OCI-LY7 (cell line): ENCODE data around the gene CIAO2B. TPM values are rescaled to one million over a fixed set of nuclear protein-coding genes. Genes with fewer than 3 reads are reported as not detected.
"Not testable (repeated sequence)": the region's sequence is repeated elsewhere in the genome, so short reads cannot be mapped to it uniquely, and the experiment has no call there.

Experiments
- BruUV-seq: library from RNA; stranded (reverse); fragments of 400-500 nt; replicated peaks from 2 replicates; lab custom pipeline; 2021; lab: Mats Ljungman, UMichigan
- CTCF ChIA-PET: fragments of 300-600 bp; sonication (Branson Sonifier 250); formaldehyde crosslinking; loops from one replicate; lab custom pipeline; 2022; ENCODE audit warnings: antibody characterized with exemption; ENCODE audit not compliant: unreplicated experiment; lab: Charles Lee
- POLR2A ChIA-PET: fragments of 300-600 bp; sonication (Branson Sonifier 250); formaldehyde crosslinking; loops from one replicate; lab custom pipeline; 2022; ENCODE audit warnings: antibody characterized with exemption; lab: Charles Lee
- DNase-seq: peaks from one replicate; pipeline ENCODE4 v3.0.0-alpha.2; 2015; ENCODE audit warnings: low spot score
- H2AFZ ChIP-seq: fragments of 200-600 bp; sonication (generic), shearing (Covaris generic); 2 replicates; pipeline ENCODE4 v1.6.1; 2014; ENCODE audit warnings: mild to moderate bottlenecking, antibody characterized with exemption, low read length, moderate library complexity
- H3K27ac ChIP-seq: fragments of 200-600 bp; sonication (generic); 2 replicates; pipeline ENCODE4 v1.5.1; 2014; ENCODE audit warnings: mixed run types, low read depth, mild to moderate bottlenecking, moderate library complexity, low read length, inconsistent platforms; ENCODE audit not compliant: poor library complexity, severe bottlenecking
- H3K36me3 ChIP-seq: fragments of 200-600 bp; sonication (generic); 2 replicates; pipeline ENCODE4 v1.6.1; 2014; ENCODE audit warnings: mild to moderate bottlenecking, antibody characterized with exemption, low read length, moderate library complexity, mixed read lengths; ENCODE audit not compliant: insufficient read depth
- H3K4me1 ChIP-seq: fragments of 200-600 bp; sonication (generic); 2 replicates; pipeline ENCODE4 v1.5.1; 2014; ENCODE audit warnings: mild to moderate bottlenecking, low read length; ENCODE audit not compliant: insufficient read depth, poor library complexity, severe bottlenecking
- H3K4me2 ChIP-seq: fragments of 200-600 bp; sonication (generic); 2 replicates; pipeline ENCODE4 v1.6.1; 2014; ENCODE audit warnings: mild to moderate bottlenecking, low read length
- H3K4me3 ChIP-seq: fragments of 200-600 bp; sonication (generic); 2 replicates; pipeline ENCODE4 v1.5.1; 2014; ENCODE audit warnings: mild to moderate bottlenecking, low read depth, low read length; ENCODE audit not compliant: poor library complexity, severe bottlenecking
- H3K79me2 ChIP-seq: fragments of 200-600 bp; sonication (generic); 2 replicates; pipeline ENCODE4 v1.6.1; 2016; ENCODE audit warnings: low read depth, mild to moderate bottlenecking, low read length, moderate library complexity, mixed read lengths; ENCODE audit not compliant: insufficient read depth
- H3K9me2 ChIP-seq: fragments of 200-600 bp; sonication (generic); 2 replicates; pipeline ENCODE4 v1.6.1; 2016; ENCODE audit warnings: mild to moderate bottlenecking, low read length, mixed read lengths; ENCODE audit not compliant: insufficient read depth
- H3K9me3 ChIP-seq: fragments of 200-600 bp; sonication (generic); 2 replicates; pipeline ENCODE4 v1.6.1; 2014; ENCODE audit warnings: mild to moderate bottlenecking, mixed run types, low read length, mixed read lengths
- H4K20me1 ChIP-seq: fragments of 200-600 bp; sonication (generic); 2 replicates; pipeline ENCODE4 v1.6.1; 2014; ENCODE audit warnings: mild to moderate bottlenecking, antibody characterized with exemption, low read length, moderate library complexity, mixed read lengths; ENCODE audit not compliant: insufficient read depth
- CTCF ChIP-seq: fragments of 200-600 bp; sonication (generic); conservative IDR thresholded peaks from 2 replicates; pipeline ENCODE4 v1.5.1; 2014; ENCODE audit warnings: mild to moderate bottlenecking, antibody characterized with exemption, low read length, moderate library complexity, mixed read lengths
- EZH2phosphoT487 ChIP-seq: fragments of 200-600 bp; sonication (generic); IDR thresholded peaks from 2 replicates; pipeline ENCODE4 v1.6.1; 2018; ENCODE audit warnings: low read depth, borderline replicate concordance, mild to moderate bottlenecking, mixed run types, antibody characterized with exemption, low read length, moderate library complexity, mixed read lengths
- intact Hi-C: fragments of 100-400 bp; cut with micrococcal nuclease; formaldehyde crosslinking; loops from one replicate; pipeline ENCODE4 v1.10.0; 2022; ENCODE audit not compliant: unreplicated experiment
- total RNA-seq, 2 experiments: library from RNA; depleted of rRNA in 1 of 2; stranded (reverse); fragments of >200 nt in 1 of 2; shearing (Covaris generic) in 1 of 2; gene quantifications; 2 replicates each; pipeline ENCODE4 v1.2.3, GENCODE V29; 2014 to 2022

The CIAO2B gene
- total RNA-seq, 2 experiments from 2014 or later = 76.4 to 133 TPM

GRCh38 chr16:66958857-66959703, 24.9 kb upstream of the CIAO2B start:
- Histone ChIP-seq H4K20me1 (no peaks in the 10 kb centered on the region), H3K9me3 (no peaks in the 10 kb centered on the region), H3K4me3 (no peak overlapping the region), H3K36me3 (no peaks in the 10 kb centered on the region), H3K4me2 (no peak overlapping the region), H3K9me2 (no peaks in the 10 kb centered on the region), H3K27ac (no peak overlapping the region), H2AFZ (no peak overlapping the region), H3K79me2 (no peaks in the 10 kb centered on the region), H3K4me1 (peaks cover 4% of the 10 kb centered on the region)
- no TSS peak for BruUV-seq
- no peak for DNase-seq
- intact Hi-C loops = no loop called here
- ChIA-PET POLR2A (no interaction called here), CTCF (interaction anchor here (1.1 kb wide), 1 partner anchor 308 kb away, joined by 3 read pairs; no protein-coding TSS in a partner anchor)
- TF ChIP-seq CTCF = no peak
- no peak for TF ChIP-seq EZH2phosphoT487

- BruUV-seq, POLR2A ChIA-PET, H4K20me1 ChIP-seq: not testable (repeated sequence)
Measured at GRCh38 chr16:66956154-66956457, 21.9 kb upstream of the CIAO2B start.

GRCh38 chr16:66955363-66956153, 21.4 kb upstream of the CIAO2B start:
- not testable (repeated sequence) for BruUV-seq
- intact Hi-C loops = loop anchor here (2.0 kb wide), 1 partner anchor 199 kb away; no protein-coding TSS in a partner anchor

More at GRCh38 chr16:66956154-66956457, 21.9 kb upstream of the CIAO2B start:
- H3K36me3 ChIP-seq, H3K4me1 ChIP-seq, H3K9me3 ChIP-seq, intact Hi-C loops, H3K4me2 ChIP-seq, H3K27ac ChIP-seq, H3K4me3 ChIP-seq, H3K79me2 ChIP-seq, H2AFZ ChIP-seq, H3K9me2 ChIP-seq, DNase-seq, CTCF ChIA-PET: not testable (repeated sequence)

More at GRCh38 chr16:66955363-66956153, 21.4 kb upstream of the CIAO2B start:
- DNase-seq, CTCF ChIA-PET, H3K4me1 ChIP-seq, H2AFZ ChIP-seq, H3K9me3 ChIP-seq, H3K9me2 ChIP-seq, H3K4me3 ChIP-seq, H3K27ac ChIP-seq, H3K36me3 ChIP-seq, POLR2A ChIA-PET, H3K4me2 ChIP-seq, H3K79me2 ChIP-seq, H4K20me1 ChIP-seq: not testable (repeated sequence)
